Chondrocyte (in vitro differentiated cells): ENCODE data around the gene UVRAG. TPM values are rescaled to one million over a fixed set of nuclear protein-coding genes. Genes with fewer than 3 reads are reported as not detected.
A peak's percentile ranks its signal among the peaks of the same experiment; 100 is the strongest.

ENCODE experiments used
- DNase-seq: peaks from one replicate; pipeline ENCODE4 v3.0.0; 2021; ENCODE audit warnings: mixed read lengths, low spot score
- H3K27ac Mint-ChIP-seq: one replicate; pipeline ENCODE4 v1.8.0; 2021; ENCODE audit warnings: mild to moderate bottlenecking, moderate library complexity, mixed read lengths; ENCODE audit not compliant: unreplicated experiment
- H3K27me3 Mint-ChIP-seq: 2 replicates; pipeline ENCODE4 v1.8.0; 2021; ENCODE audit warnings: low read depth, mixed read lengths
- H3K36me3 Mint-ChIP-seq: 2 replicates; pipeline ENCODE4 v1.8.0; 2021; ENCODE audit warnings: low read depth, mixed read lengths
- H3K4me1 Mint-ChIP-seq: 2 replicates; pipeline ENCODE4 v1.8.0; 2021; ENCODE audit warnings: low read depth, mild to moderate bottlenecking, mixed read lengths
- H3K4me3 Mint-ChIP-seq: one replicate; pipeline ENCODE4 v1.8.0; 2021; ENCODE audit warnings: mild to moderate bottlenecking, moderate library complexity, mixed read lengths; ENCODE audit not compliant: unreplicated experiment
- H3K9me3 Mint-ChIP-seq: 2 replicates; pipeline ENCODE4 v1.8.0; 2021; ENCODE audit warnings: low read depth, mixed read lengths
- total RNA-seq: library from RNA; stranded (reverse); gene quantifications from 3 replicates; pipeline ENCODE4 v1.2.1, GENCODE V29; 2021
- TF ChIP-seq, protein P1 (sequence below): fragments of 200-600 bp; sonication (generic); IDR thresholded peaks from 2 replicates; pipeline ENCODE4 v1.5.0; 2021; ENCODE audit warnings: antibody characterized with exemption, mild to moderate bottlenecking, moderate library complexity

Gene UVRAG
- total RNA-seq, 1 donor from 2014 or later = 16.9 TPM

DNA sequence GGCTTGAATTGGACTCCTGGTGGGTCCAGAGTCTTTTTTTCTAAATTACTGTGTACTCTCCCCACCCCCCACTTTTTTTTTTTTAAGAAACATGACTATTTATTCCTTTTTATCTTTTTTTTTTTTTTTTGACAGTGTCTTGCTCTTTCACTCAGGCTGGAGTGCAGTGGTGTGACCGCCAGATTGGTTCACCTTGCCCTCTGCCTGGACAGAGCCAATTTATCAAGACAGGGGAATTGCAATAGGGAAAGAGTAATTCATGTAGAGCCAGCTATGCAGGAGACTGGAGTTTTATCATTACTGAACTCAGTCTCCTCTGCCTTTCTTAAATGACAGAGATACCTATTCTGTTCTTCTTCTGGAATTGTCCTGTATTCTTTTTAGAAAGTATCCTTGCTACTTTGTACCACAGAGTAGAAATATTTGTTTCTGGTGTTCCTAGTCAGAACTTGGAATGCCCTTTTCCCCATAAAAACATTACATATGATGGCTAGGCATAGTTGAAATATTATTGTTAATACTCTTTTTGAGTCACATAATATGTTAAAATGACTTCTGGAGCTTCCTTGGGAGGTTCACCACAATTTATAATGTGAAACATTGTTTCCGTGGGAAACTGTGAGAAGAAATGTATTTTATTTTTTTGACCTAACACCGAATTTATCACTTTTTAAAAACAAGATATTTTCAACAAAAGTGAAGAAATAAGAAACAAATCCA is 95.6 kb downstream of the UVRAG start:
- Mint-ChIP-seq H3K9me3 (no peaks in the 10 kb centered on the region), H3K4me3 (no peak overlapping the region), H3K27ac (peak overlapping the region; percentile 64), H3K27me3 (no peaks in the 10 kb centered on the region), H3K4me1 (peaks cover 45% of the 10 kb centered on the region), H3K36me3 (no peaks in the 10 kb centered on the region)
- TF ChIP-seq, protein P1, sequence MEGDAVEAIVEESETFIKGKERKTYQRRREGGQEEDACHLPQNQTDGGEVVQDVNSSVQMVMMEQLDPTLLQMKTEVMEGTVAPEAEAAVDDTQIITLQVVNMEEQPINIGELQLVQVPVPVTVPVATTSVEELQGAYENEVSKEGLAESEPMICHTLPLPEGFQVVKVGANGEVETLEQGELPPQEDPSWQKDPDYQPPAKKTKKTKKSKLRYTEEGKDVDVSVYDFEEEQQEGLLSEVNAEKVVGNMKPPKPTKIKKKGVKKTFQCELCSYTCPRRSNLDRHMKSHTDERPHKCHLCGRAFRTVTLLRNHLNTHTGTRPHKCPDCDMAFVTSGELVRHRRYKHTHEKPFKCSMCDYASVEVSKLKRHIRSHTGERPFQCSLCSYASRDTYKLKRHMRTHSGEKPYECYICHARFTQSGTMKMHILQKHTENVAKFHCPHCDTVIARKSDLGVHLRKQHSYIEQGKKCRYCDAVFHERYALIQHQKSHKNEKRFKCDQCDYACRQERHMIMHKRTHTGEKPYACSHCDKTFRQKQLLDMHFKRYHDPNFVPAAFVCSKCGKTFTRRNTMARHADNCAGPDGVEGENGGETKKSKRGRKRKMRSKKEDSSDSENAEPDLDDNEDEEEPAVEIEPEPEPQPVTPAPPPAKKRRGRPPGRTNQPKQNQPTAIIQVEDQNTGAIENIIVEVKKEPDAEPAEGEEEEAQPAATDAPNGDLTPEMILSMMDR = no peak
- DNase-seq = no peak

DNA sequence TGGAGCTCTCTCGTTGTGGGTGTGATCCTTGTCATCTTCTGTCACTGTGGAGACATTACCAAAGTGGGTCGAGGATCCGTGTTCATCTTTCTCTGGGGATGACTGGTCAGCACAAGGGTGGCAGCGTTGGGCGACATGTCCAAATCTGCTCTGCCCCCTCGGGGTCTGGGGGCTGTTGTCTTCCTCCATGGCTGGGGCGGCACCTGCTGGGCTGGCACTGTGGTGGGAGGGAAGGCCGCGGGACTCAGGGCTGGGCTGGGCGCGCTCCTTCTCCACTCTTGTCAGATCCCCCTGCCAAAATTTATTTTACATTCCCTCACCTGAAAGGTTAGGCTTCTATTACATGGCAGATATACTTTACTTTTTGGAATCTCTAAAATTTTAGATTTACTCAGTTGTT is 96.4 kb downstream of the UVRAG start:
- Mint-ChIP-seq H3K4me1 (peaks cover 45% of the 10 kb centered on the region), H3K27ac (peak overlapping the region; percentile 64), H3K36me3 (no peaks in the 10 kb centered on the region), H3K4me3 (no peak overlapping the region), H3K27me3 (no peaks in the 10 kb centered on the region), H3K9me3 (no peaks in the 10 kb centered on the region)
- DNase-seq = no peak
- TF ChIP-seq, protein P1 = no peak

DNA sequence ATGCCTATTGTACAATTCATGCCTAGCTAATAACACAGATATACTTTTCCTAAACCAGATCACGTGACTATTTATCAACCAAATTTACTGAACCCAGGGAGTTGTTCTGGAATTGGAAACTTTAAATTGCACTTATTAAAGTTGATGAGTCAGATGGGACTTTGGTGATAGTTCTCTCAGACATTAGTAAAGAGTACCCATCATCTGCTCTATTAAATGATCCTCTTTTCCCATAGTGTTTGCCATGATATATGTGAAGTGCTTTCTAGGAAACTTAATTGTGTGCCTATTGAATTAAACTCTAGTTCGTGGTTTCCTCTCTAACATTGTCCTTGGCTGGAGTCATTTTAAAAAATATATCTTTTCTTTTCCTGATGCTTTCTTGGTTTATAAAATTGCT is 99.0 kb downstream of the UVRAG start:
- TF ChIP-seq, protein P1 = no peak
- H3K9me3 Mint-ChIP-seq = no peaks in the 10 kb centered on the region
- H3K36me3 Mint-ChIP-seq = peaks cover 2% of the 10 kb centered on the region
- no peak for DNase-seq
- peaks cover 52% of the 10 kb centered on the region for H3K4me1 Mint-ChIP-seq
- H3K27me3 Mint-ChIP-seq = no peaks in the 10 kb centered on the region
- no peak overlapping the region for H3K27ac Mint-ChIP-seq
- H3K4me3 Mint-ChIP-seq = no peak overlapping the region

DNA sequence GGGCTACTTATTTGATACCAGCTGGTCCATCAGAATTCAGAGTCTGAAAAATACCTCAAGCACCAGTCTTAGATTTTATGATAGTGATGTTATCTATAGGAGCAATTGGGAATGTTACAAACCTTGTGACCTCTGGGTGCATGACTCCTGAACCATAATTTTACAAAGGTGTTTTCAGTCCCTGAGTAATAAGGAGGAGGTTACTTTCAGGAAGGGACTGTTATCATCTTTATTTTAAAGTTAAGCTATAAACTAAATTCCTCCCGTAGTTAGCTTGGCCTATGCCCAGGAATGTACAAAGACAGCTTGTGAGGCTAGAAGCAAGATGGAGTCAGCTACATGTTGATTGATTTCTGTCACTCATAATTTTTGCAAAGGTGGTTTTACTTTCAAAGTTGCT is 101.9 kb downstream of the UVRAG start:
- H3K4me1 Mint-ChIP-seq = peaks cover 48% of the 10 kb centered on the region
- H3K4me3 Mint-ChIP-seq = no peak overlapping the region

DNA sequence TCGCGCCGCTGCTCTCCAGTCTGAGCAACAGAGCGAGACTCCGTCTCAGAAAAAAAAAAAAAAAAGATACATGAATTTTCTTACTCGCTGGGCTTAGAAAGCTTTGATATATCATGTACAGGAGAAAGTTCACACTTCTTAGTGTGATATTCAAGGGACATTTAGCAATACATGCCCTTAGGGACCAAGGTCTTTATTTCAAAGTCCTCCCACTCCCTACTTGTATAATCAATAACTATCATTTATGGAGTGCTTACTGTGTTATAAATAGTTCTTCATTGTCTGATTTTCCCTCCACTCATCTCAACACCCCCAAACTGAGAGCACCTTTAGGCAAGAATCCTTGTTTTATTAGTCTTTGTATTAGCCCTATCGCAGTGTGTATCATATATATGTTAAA is 103.3 kb downstream of the UVRAG start:
- peaks cover 4% of the 10 kb centered on the region for H3K36me3 Mint-ChIP-seq
- H3K4me3 Mint-ChIP-seq = no peak overlapping the region
- TF ChIP-seq, protein P1 = no peak
- H3K27me3 Mint-ChIP-seq = no peaks in the 10 kb centered on the region
- peaks cover 48% of the 10 kb centered on the region for H3K4me1 Mint-ChIP-seq
- no peak for DNase-seq
- no peaks in the 10 kb centered on the region for H3K9me3 Mint-ChIP-seq
- no peak overlapping the region for H3K27ac Mint-ChIP-seq

More for the DNA sequence above, 101.9 kb downstream of the UVRAG start:
- Mint-ChIP-seq H3K9me3 (no peaks in the 10 kb centered on the region), H3K36me3 (peaks cover 4% of the 10 kb centered on the region), H3K27me3 (no peaks in the 10 kb centered on the region), H3K27ac (no peak overlapping the region)
- no peak for DNase-seq
- TF ChIP-seq, protein P1 = no peak
